ENCODE results near the gene FGD2.
"Not testable (repeated sequence)": the region's sequence is repeated elsewhere in the genome, so short reads cannot be mapped to it uniquely, and the experiment has no call there.

The FGD2 gene

GRCh38 chr6:36985417-36985807, 20.0 kb upstream of the FGD2 start:
- peak overlapping the region; percentile 79 for H3K4me3 ChIP-seq (ENCODE audit: low read depth, low read length)
- TF ChIP-seq CTCF (IDR thresholded peaks at IDR 0.05; ENCODE audit: low read depth, low read length), result no peak

- TF ChIP-seq CTCF (IDR thresholded peaks at IDR 0.05; ENCODE audit: low read depth, low read length), result no peak
- H3K4me3 ChIP-seq (ENCODE audit: low read depth, low read length), result peak within 1 kb of the TSS; percentile 79
These were observed 19.4 kb upstream of the FGD2 start, which contains the start of gene MTCH1 for GRCh38 chr6:36985808-36986703. MTCH1 (minus strand) TSS chr6:36986196; CDS start chr6:36986173, 23 bp downstream.

DNA sequence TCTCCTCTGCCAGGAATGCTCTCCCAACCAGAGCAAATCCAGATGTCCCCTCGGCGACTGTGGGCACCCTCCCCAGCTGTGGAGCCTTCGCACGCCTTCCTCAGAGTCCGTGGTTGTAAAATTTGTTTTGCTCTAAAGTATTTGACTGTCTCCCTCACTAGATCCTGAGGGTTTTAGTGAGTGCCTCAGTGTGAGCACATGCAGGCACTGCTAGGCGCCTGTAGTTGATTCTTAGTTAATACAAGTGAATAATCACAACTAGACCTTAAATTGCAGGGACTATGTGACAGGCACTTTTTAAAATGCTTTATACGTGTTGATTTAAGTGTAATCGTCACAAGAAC, 18.8 kb upstream of the FGD2 start:
- H3K4me3 ChIP-seq (ENCODE audit: low read depth, low read length), result peak overlapping the region; percentile 79
- TF ChIP-seq CTCF (IDR thresholded peaks at IDR 0.05; ENCODE audit: low read depth, low read length), result no peak

DNA sequence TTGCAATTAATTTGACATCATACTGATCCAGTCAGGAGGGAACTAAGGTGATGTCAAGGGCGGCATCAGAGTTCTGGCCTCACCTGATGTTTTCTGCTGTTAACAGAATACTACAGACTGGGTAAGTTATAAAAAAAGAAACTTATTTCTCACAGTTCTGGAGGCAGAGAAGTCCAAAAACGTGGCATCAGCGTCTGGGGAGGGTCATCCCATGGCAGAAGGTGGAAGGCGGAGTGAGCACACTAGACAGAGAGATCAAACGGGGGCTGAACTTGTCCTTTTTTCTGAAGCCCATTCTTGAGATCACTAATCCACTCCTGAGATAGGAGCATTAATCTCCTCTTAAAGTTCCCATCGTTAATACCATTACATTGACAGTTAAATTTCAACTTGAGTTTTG, 16.2 kb upstream of the FGD2 start:
- TF ChIP-seq CTCF (IDR thresholded peaks at IDR 0.05; ENCODE audit: low read depth, low read length), result no peak
- H3K4me3 ChIP-seq (ENCODE audit: low read depth, low read length), result no peak overlapping the region

- H3K4me3 ChIP-seq (ENCODE audit: low read depth, low read length), result not testable (repeated sequence)
These were observed 15.1 kb upstream of the FGD2 start for GRCh38 chr6:36990401-36990800.

DNA sequence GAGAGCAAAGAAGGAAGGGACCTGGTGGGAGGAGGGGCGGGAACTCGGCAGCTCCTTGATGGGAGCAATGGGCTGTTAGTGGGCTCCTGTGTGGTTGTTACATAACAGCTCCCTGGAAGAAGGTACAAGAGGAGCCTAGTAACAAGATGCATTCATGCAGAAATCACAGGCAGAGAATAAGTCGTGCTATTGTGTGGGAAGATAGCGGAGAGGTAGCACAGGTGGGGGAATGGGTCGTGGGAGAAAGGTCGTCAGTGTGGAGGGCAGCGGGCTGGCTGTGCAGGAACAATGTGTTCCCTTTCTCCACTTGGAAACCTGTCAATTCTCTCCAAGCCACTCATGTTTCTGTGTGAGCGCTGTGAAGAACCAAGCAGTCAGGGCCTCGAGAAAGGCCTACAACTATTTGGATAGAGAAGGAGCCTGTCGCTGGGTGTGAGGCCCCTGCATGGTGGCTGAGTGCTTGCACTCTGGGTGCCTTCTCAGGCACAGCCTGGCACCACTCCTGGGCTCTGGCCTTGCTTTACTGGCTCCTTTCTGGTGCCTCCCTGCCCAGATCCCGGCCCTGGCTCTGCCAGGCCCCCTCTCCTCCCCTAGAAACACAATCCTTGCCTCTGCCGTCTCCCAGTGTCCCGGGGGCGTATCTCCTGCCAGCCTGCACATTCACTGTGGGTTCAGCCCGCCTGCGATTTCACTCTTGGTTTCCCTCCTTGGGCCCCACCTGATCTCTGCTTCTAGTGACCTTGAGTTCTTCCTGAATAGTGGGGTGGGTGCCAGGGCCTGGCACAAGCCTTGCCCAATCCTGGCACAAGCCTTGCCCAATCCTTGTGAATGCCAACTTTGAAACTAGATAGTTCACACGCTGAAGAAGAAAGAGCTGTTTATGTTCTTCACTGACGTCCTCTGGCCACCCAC, 7.4 kb upstream of the FGD2 start:
- TF ChIP-seq CTCF (IDR thresholded peaks at IDR 0.05; ENCODE audit: low read depth, low read length), result no peak

GRCh38 chr6:36998723-36999038, 6.8 kb upstream of the FGD2 start:
- TF ChIP-seq CTCF (IDR thresholded peaks at IDR 0.05; ENCODE audit: low read depth, low read length), result no peak
- no peak overlapping the region for H3K4me3 ChIP-seq (ENCODE audit: low read depth, low read length)

More for the DNA sequence above, 7.4 kb upstream of the FGD2 start:
- no peak overlapping the region for H3K4me3 ChIP-seq (ENCODE audit: low read depth, low read length)

All from WI38 (cell line).